HepG2 (cell line): ENCODE results near the gene MFNG. TPM values are rescaled to one million over a fixed set of nuclear protein-coding genes. Genes with fewer than 3 reads are reported as not detected.

Source experiments
- KIAA2018 ChIP-seq: sonication (generic); formaldehyde crosslinking; IDR thresholded peaks from 2 replicates; pipeline ENCODE4 v1.5.0; 2020; ENCODE audit warnings: mild to moderate bottlenecking, missing genetic modification reagents, borderline replicate concordance
- MLLT10 ChIP-seq: sonication (generic); formaldehyde crosslinking; IDR thresholded peaks from 2 replicates; pipeline ENCODE4 v1.4.0; 2020; ENCODE audit warnings: missing genetic modification reagents
- SALL2 ChIP-seq: sonication (generic); formaldehyde crosslinking; IDR thresholded peaks from 2 replicates; pipeline ENCODE4 v1.8.1; 2023; ENCODE audit warnings: mild to moderate bottlenecking, missing genetic modification reagents, inconsistent platforms
- SIN3A ChIP-seq: IDR thresholded peaks from 2 replicates; pipeline ENCODE4 v1.6.1; 2011; ENCODE audit warnings: low read depth, mild to moderate bottlenecking, control low read depth, low read length, borderline replicate concordance
- ZFY ChIP-seq: sonication (generic); formaldehyde crosslinking; IDR thresholded peaks from 2 replicates; pipeline ENCODE4 v1.4.0; 2020; ENCODE audit warnings: missing genetic modification reagents
- ZKSCAN5 ChIP-seq: sonication (generic); formaldehyde crosslinking; IDR thresholded peaks from 2 replicates; pipeline ENCODE4 v1.5.1; 2020; ENCODE audit warnings: mild to moderate bottlenecking, missing genetic modification reagents
- ZNF17 ChIP-seq: sonication (generic); formaldehyde crosslinking; IDR thresholded peaks from 2 replicates; pipeline ENCODE4 v1.5.0; 2020; ENCODE audit warnings: mild to moderate bottlenecking, missing genetic modification reagents
- ZNF564 ChIP-seq: sonication (generic); formaldehyde crosslinking; IDR thresholded peaks from 2 replicates; pipeline ENCODE4 v1.8.1; 2023; ENCODE audit warnings: mild to moderate bottlenecking, missing genetic modification reagents
- ZNF607 ChIP-seq: sonication (generic); formaldehyde crosslinking; IDR thresholded peaks from 2 replicates; pipeline ENCODE4 v1.5.1; 2020; ENCODE audit warnings: missing genetic modification reagents, mild to moderate bottlenecking, borderline replicate concordance
- polyA plus RNA-seq, 8 experiments: library from polyadenylated mRNA; depleted of rRNA in 3 of 8; stranded (reverse) in 7 of 8; unstranded in 1 of 8; fragments of >200 nt; fragmentation: Illumina TruSeq in 4 of 8; extraction: Trizol in 4 of 8; gene quantifications; 2 replicates each; pipeline versions ENCODE4 v1.2.1 to v1.2.3, GENCODE V29; 2011 to 2016; ENCODE audit warnings: low read depth in 4 of 8, missing spikeins in 1 of 8, mixed read lengths in 1 of 8; ENCODE audit not compliant: insufficient read depth in 1 of 8
- total RNA-seq, 5 experiments: library from RNA; depleted of rRNA; stranded (reverse); fragments of >200 nt; fragmentation: Illumina TruSeq; extraction: Trizol; gene quantifications; 2 replicates each; pipeline ENCODE4 v1.2.3, GENCODE V29; 2016; ENCODE audit warnings: low read depth in 1 of 5
- TF ChIP-seq, protein P1 (sequence below): sonication (generic); formaldehyde crosslinking; IDR thresholded peaks from 2 replicates; pipeline ENCODE4 v1.4.0; 2020; ENCODE audit warnings: mild to moderate bottlenecking, low read depth, missing genetic modification reagents
- TF ChIP-seq, protein P2 (sequence below): IDR thresholded peaks from 2 replicates; pipeline ENCODE4 v1.6.1; 2016; ENCODE audit warnings: missing compliant biosample characterization, missing genetic modification reagents, borderline replicate concordance
- TF ChIP-seq, protein P3 (sequence below), 2 experiments: sonication (generic) in 1 of 2; formaldehyde crosslinking in 1 of 2; IDR thresholded peaks; 2 replicates each; pipeline versions ENCODE4 v1.6.1 to v1.9.0; 2014 to 2022; ENCODE audit warnings: antibody characterized with exemption in 1 of 2, borderline replicate concordance in 1 of 2, inconsistent platforms in 1 of 2, low read depth in 1 of 2, missing genetic modification reagents in 1 of 2

MFNG gene
- total and polyA plus RNA-seq, 2 of the 13 experiments (the other 11 are each of a cell fraction or from before 2014, with no cell fraction given), result 1.0 to 11.7 TPM

DNA sequence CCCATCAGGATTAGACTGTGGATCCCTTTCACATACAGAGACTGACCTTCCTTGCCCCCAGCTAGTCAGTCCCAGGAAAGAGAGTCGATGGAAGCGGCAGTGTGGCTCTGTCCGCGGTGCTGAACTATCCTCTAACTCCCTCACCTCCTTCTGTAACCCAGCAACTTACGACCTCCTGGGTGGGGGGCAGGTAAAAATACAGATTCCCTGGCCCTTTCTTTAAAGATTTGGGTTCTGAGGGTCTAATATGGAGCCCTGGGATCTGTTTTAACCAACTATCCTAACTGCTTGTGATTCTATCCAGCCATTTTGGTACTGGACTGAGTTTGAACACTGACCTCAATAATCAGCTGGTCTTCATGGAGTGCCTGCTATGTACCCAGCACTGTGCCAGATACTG lies 23.2 kb downstream of the MFNG start (continued):
- TF ChIP-seq KIAA2018 (CRISPR knock-in tag) (no peak), ZKSCAN5 (CRISPR knock-in tag) (0 out of 2 replicates have a peak, but pooled peaks have one; percentile 44), SALL2 (CRISPR knock-in tag) (no peak), SIN3A (no peak), ZNF607 (CRISPR knock-in tag) (no peak), ZNF564 (CRISPR knock-in tag) (no peak), ZFY (CRISPR knock-in tag) (no peak), ZNF17 (CRISPR knock-in tag) (no peak), MLLT10 (CRISPR knock-in tag) (no peak)
- TF ChIP-seq, protein P1, sequence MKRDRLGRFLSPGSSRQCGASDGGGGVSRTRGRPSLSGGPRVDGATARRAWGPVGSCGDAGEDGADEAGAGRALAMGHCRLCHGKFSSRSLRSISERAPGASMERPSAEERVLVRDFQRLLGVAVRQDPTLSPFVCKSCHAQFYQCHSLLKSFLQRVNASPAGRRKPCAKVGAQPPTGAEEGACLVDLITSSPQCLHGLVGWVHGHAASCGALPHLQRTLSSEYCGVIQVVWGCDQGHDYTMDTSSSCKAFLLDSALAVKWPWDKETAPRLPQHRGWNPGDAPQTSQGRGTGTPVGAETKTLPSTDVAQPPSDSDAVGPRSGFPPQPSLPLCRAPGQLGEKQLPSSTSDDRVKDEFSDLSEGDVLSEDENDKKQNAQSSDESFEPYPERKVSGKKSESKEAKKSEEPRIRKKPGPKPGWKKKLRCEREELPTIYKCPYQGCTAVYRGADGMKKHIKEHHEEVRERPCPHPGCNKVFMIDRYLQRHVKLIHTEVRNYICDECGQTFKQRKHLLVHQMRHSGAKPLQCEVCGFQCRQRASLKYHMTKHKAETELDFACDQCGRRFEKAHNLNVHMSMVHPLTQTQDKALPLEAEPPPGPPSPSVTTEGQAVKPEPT (CRISPR knock-in tag), result no peak
- TF ChIP-seq, protein P2, sequence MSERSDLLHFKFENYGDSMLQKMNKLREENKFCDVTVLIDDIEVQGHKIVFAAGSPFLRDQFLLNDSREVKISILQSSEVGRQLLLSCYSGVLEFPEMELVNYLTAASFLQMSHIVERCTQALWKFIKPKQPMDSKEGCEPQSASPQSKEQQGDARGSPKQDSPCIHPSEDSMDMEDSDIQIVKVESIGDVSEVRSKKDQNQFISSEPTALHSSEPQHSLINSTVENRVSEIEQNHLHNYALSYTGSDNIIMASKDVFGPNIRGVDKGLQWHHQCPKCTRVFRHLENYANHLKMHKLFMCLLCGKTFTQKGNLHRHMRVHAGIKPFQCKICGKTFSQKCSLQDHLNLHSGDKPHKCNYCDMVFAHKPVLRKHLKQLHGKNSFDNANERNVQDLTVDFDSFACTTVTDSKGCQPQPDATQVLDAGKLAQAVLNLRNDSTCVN, result 0 out of 2 replicates have a peak, but pooled peaks have one; percentile 42
- TF ChIP-seq, protein P3, sequence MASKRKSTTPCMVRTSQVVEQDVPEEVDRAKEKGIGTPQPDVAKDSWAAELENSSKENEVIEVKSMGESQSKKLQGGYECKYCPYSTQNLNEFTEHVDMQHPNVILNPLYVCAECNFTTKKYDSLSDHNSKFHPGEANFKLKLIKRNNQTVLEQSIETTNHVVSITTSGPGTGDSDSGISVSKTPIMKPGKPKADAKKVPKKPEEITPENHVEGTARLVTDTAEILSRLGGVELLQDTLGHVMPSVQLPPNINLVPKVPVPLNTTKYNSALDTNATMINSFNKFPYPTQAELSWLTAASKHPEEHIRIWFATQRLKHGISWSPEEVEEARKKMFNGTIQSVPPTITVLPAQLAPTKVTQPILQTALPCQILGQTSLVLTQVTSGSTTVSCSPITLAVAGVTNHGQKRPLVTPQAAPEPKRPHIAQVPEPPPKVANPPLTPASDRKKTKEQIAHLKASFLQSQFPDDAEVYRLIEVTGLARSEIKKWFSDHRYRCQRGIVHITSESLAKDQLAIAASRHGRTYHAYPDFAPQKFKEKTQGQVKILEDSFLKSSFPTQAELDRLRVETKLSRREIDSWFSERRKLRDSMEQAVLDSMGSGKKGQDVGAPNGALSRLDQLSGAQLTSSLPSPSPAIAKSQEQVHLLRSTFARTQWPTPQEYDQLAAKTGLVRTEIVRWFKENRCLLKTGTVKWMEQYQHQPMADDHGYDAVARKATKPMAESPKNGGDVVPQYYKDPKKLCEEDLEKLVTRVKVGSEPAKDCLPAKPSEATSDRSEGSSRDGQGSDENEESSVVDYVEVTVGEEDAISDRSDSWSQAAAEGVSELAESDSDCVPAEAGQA (IDR thresholded peaks at IDR 0.05; ENCODE audit: low read depth), result no peak
- TF ChIP-seq, protein P3 (CRISPR knock-in tag; IDR thresholded peaks at IDR 0.05; ENCODE audit: borderline replicate concordance), result no peak
